Kidney glomerular epithelial cell (primary cell): ENCODE measurements around the gene TRA2B.
A peak's percentile ranks its signal among the peaks of the same experiment; 100 is the strongest.
"Not testable (repeated sequence)": the region's sequence is repeated elsewhere in the genome, so short reads cannot be mapped to it uniquely, and the experiment has no call there.

ENCODE experiments used
- DNase-seq: peaks from one replicate; lab custom pipeline; 2025; lab: John Stamatoyannopoulos, UW

TRA2B gene

GRCh38 chr3:185927501-185928200, 10.2 kb downstream of the TRA2B start:
- DNase-seq: peak; percentile 25

- no peak for DNase-seq
Observed at GRCh38 chr3:185926445-185926844, 11.4 kb downstream of the TRA2B start.

- DNase-seq: no peak
Observed at GRCh38 chr3:185925353-185925752, 12.5 kb downstream of the TRA2B start.

- DNase-seq: no peak
Observed at GRCh38 chr3:185924375-185924774, 13.4 kb downstream of the TRA2B start.

- DNase-seq: no peak
Observed at GRCh38 chr3:185920184-185920583, 17.6 kb downstream of the TRA2B start.

GRCh38 chr3:185916042-185916833, 21.6 kb downstream of the TRA2B start:
- no peak for DNase-seq

GRCh38 chr3:185915642-185916041, 22.2 kb downstream of the TRA2B start:
- DNase-seq: no peak

GRCh38 chr3:185914911-185915629, 22.7 kb downstream of the TRA2B start:
- no peak for DNase-seq

- no peak for DNase-seq
Observed at GRCh38 chr3:185912929-185913901, 24.6 kb downstream of the TRA2B start.

- no peak for DNase-seq
Observed at GRCh38 chr3:185912512-185912911, 25.3 kb downstream of the TRA2B start.

GRCh38 chr3:185911076-185911448, 26.8 kb downstream of the TRA2B start:
- DNase-seq: not testable (repeated sequence)

- not testable (repeated sequence) for DNase-seq
Observed at GRCh38 chr3:185910322-185911075, 27.3 kb downstream of the TRA2B start.

GRCh38 chr3:185909913-185910312, 27.9 kb downstream of the TRA2B start:
- not testable (repeated sequence) for DNase-seq

- DNase-seq: peak; percentile 92
Observed at GRCh38 chr3:185900228-185900627, 37.6 kb downstream of the TRA2B start.

GRCh38 chr3:185896636-185897035, 41.2 kb downstream of the TRA2B start:
- DNase-seq: no peak

- DNase-seq: no peak
Observed at GRCh38 chr3:185887066-185887465, 50.7 kb downstream of the TRA2B start.

- DNase-seq: no peak
Observed at GRCh38 chr3:185884641-185885040, 53.2 kb downstream of the TRA2B start.

GRCh38 chr3:185881926-185882325, 55.9 kb downstream of the TRA2B start:
- DNase-seq: no peak

GRCh38 chr3:185880600-185880999, 57.2 kb downstream of the TRA2B start:
- DNase-seq: peak; percentile 18

- no peak for DNase-seq
Observed at GRCh38 chr3:185878920-185879319, 58.9 kb downstream of the TRA2B start.

- DNase-seq: no peak
Observed at GRCh38 chr3:185874119-185874518, 63.7 kb downstream of the TRA2B start.
